ENCODE measurements around the gene CACNA1G.

Gene CACNA1G

DNA sequence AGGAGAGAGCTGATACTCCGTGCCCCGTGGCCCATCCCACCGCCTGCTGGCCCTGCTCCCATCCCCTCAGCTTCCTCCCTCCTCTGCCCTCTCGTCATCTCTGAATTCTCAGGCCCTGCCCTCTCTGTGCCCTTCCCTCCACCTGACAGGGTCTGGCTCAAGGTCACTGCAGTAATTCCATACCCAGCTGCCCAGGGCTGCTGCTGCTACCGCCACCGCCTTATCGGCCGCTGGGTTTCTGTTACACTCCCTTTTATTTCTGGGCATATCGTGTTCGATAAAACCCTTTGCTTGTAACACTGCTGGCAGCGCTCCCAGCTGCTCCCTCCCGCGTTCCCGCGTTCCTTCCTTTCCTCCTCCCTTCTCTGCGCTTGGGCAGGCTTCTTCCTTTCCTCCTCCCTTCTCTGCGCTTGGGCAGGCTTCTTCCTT lies 26.8 kb upstream of the CACNA1G start:
- DNase-seq (ENCODE audit: low spot score): no peak

GRCh38 chr17:50534222-50534978 lies 26.1 kb upstream of the CACNA1G start:
- no peak for DNase-seq (ENCODE audit: low spot score)

DNA sequence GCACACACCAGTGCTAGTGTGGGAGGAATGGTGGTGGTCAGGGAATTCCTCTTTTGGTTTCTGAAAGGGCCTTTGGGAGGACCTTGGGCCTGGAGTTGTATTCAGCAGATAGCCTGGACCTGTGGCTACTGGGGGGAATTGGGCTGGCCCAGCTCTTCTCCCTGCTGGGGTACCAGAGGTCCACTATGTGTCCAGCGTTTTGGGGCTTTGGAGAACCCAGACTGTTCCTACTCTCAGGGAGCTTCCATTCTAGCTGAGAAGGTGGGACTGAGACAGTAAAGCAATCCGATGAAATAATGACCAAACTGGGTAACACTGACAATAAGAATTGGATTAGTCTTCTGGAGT lies 25.6 kb upstream of the CACNA1G start:
- DNase-seq (ENCODE audit: low spot score): no peak

- DNase-seq (ENCODE audit: low spot score): no peak
Observed at GRCh38 chr17:50535407-50535806, 25.1 kb upstream of the CACNA1G start.

- DNase-seq (ENCODE audit: low spot score): no peak
Observed at GRCh38 chr17:50536683-50537646, 23.6 kb upstream of the CACNA1G start.

DNA sequence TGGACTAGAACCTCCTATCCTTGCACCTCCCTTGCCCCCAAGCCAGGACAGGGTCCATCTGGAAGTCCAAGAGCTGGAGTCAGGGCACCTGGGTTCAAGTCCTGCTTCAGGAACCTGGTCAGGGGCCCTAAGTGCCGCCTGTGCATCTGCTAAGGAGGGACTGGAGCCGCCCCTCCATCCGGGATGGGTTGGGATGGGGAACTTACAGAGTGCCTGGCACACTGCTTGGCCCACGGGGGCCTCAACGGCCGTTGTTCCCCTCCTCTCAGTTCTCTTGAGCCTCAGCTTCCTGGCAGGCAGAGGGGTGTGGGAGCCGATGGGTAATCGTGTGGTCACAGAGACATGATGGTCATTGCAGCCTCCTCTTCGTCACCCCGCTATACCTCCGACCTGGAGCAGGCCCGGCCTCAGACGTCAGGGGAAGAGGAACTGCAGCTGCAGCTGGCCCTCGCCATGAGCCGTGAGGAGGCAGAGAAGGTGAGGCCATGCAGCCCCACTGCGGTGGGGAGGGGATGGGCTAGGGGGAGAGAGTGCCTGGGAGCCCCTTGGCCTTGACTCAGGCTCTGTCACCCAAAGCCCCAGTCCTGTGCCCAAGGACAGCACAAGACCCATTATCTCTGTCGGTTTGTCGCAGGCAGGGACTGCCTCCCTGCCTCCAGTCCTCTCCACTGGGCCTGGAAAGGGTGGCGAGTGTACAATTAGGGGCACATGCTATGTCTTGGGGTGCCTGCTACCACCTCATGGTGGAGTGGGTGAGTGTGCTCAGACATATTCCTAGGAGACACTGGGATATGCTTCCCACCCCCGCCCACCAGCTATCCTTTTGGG lies 22.6 kb upstream of the CACNA1G start:
- no peak for DNase-seq (ENCODE audit: low spot score)

- no peak for DNase-seq (ENCODE audit: low spot score)
Observed at GRCh38 chr17:50538549-50539410, 21.7 kb upstream of the CACNA1G start.

GRCh38 chr17:50539762-50540559 lies 20.6 kb upstream of the CACNA1G start:
- DNase-seq (ENCODE audit: low spot score): no peak

DNA sequence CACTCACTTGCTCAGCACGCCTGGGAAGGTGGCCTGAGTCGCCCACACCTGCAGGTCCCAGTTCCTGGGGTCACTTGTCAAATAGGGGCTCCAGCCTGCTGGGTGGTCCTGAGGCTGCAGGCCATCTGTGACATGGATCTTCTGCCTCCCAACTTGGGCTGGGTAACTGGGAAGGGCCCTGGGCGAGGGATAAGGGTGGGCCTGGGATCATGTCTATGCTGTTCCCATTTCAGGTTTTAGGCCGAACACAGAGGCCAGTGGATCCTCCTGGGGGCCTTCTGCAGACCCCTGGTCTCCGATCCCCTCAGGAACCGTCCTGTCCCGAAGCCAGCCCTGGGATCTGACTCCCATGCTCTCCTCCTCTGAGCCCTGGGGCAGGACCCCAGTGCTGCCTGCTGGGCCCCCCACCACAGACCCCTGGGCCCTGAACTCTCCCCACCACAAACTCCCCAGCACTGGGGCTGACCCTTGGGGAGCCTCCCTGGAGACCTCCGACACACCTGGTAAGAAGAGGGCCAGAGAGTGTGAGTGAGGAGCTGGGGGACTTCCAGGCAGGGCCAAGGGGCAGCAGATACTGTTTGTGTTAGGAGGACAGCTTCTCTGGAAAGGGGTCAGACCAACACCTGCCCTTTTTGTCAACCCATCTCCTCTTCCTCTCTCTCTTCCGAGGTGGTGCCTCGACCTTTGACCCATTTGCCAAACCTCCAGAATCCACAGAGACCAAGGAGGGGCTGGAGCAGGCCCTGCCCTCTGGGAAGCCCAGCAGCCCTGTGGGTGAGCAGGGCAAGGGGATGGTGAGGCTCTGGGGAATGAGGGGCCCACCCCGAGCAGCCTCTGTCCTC lies 19.7 kb upstream of the CACNA1G start:
- no peak for DNase-seq (ENCODE audit: low spot score)

- no peak for DNase-seq (ENCODE audit: low spot score)
Observed at GRCh38 chr17:50541402-50541715, 19.2 kb upstream of the CACNA1G start.

DNA sequence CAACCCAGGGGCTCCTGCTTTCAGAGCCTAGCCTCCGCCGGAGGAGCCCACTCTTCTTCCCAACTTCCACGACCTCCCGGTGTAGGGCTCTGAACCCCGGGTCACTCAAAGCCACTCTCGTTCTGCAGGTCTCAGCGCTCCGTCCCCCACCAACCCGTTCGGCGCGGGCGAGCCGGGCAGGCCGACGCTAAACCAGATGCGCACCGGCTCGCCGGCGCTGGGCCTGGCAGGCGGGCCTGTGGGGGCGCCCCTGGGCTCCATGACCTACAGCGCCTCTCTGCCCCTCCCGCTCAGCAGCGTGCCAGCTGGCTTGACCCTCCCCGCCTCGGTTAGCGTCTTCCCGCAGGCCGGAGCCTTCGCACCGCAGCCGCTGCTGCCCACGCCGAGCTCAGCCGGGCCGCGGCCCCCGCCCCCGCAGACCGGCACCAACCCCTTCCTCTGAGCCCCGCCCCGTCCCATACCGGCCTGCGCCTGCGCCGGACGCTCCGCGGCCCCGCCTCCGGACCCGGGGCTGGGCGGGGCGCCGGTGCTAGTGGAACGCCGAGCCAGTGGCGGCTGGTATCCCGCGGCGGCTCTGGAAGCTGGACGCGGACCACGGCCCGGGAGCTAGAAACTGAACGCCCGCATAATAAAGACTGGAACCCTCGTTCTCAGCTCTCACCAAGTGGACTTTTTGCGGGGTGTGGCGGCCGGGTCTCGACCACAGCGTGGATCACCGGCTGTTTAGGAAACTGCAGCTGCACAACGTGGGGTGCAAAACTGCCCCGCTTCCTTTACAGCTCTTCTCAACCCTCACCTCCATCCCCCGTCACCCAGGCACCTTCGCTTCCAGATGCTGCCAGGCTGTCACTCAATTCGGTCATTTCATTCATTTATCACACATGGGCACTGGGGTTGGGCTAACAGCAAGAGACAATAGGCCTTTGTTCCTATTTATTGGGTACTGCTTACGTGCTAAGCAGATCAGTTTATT lies 18.5 kb upstream of the CACNA1G start:
- DNase-seq (ENCODE audit: low spot score): peak; percentile 80

- DNase-seq (ENCODE audit: low spot score): no peak
Observed at GRCh38 chr17:50542795-50543774, 17.4 kb upstream of the CACNA1G start.

- DNase-seq (ENCODE audit: low spot score): no peak
Observed at GRCh38 chr17:50544516-50544915, 16.0 kb upstream of the CACNA1G start.

DNA sequence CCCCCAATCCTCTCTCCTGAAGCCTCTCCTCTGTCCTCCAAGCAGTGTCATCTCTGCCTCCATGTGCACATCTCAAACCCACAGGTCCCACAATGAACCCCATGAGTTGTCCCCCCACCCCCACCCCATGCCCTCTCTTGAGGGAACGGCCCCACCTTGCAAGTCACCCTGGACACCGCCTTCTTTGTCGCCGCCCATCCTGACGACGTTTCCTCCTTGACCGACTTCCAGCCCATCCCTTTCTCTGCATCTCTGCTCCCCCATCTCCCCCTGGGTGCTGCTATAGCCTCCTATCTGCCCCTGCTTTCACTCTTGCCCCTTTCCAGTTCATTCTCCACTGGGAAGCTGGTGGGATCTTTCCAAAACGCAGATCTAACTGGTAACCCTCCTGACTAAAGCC lies 15.2 kb upstream of the CACNA1G start:
- DNase-seq (ENCODE audit: low spot score): no peak

DNA sequence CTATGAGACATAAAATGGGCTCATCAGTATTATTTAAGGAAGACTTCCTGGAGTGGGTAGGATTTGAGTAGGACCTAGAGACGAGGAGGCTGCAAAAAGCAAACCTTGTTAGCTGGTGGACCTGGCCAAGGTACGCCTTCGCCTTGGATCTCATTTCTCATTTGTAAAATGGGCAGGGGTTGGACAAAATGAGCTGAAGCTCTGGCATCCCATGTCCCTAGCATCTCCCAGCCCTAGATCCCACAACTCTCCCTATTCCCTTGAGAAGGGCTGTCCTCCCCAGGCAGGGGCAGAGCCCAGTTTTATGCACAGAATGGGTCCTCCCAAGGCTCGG lies 13.8 kb upstream of the CACNA1G start:
- DNase-seq (ENCODE audit: low spot score): no peak

- DNase-seq (ENCODE audit: low spot score): peak; percentile 91
Observed at GRCh38 chr17:50547035-50547735, 13.3 kb upstream of the CACNA1G start, which contains the start of gene SPATA20. TSS of gene SPATA20 (plus strand) at chr17:50547174. CDS start at chr17:50547209, 35 bp downstream.

DNA sequence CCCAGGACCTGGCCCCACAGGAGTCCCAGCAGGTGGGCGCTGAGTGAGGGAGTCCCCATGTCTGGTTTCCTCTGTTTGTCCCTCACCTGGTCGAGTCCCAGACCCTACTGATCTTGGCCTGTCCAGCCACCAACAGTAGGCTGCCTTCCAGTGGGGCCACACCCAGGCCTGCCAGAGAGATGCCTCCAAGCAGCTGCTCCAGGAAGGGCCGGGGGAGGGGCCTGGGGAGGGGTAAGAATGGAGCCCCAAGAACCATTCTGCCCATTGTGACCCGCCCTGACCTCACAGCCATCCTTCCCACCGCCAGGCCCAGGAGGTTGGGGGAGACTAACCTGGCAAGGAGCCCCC lies 12.8 kb upstream of the CACNA1G start:
- no peak for DNase-seq (ENCODE audit: low spot score)

Measured in activated CD4-positive, alpha-beta T cell treated with anti-CD3 and anti-CD28 coated beads, Interleukin-2, Interleukin-4, amounts not matched to agents 100 ng/mL and 50 ng/mL, durations not matched to agents 16 hours and 8 hours (primary cell).